GM18951 (cell line): ENCODE results near the gene ATL3.
"Not testable (repeated sequence)": the region's sequence is repeated elsewhere in the genome, so short reads cannot be mapped to it uniquely, and the experiment has no call there.

Experiments
- POLR2A ChIP-seq: IDR thresholded peaks from 4 replicates; pipeline ENCODE4 v1.6.1; 2011; ENCODE audit warnings: mild to moderate bottlenecking; ENCODE audit not compliant: insufficient read length, insufficient read depth; ENCODE audit errors: extremely low read depth
- in situ Hi-C: fragments of 300-500 bp; cut with MboI; formaldehyde crosslinking; loops from one replicate; pipeline ENCODE4 v1.12.0; 2022; ENCODE audit warnings: low sequenced_read_pairs, mixed read lengths, inconsistent platforms; ENCODE audit not compliant: unreplicated experiment

Gene ATL3

DNA sequence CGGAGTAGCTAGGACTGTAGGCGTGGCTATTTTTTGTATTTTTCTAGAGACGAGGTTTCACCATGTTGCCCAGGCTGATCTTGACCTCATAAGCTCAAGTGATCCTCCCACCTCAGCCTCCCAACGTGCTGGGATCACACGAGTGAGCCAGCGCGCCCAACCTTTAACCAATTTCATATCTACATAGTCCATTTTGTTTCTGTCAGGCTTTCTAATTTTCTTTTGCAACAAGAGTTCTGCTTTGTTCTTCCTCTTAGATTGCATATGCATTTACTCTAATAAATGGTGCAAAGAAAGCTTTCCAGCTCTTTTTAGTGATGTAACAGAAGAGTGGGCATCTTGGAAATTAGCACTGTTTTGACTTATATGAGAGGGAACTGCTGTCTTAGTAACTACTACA is 23.4 kb upstream of the ATL3 start:
- in situ Hi-C loops = no loop called here
- no peak for TF ChIP-seq POLR2A

DNA sequence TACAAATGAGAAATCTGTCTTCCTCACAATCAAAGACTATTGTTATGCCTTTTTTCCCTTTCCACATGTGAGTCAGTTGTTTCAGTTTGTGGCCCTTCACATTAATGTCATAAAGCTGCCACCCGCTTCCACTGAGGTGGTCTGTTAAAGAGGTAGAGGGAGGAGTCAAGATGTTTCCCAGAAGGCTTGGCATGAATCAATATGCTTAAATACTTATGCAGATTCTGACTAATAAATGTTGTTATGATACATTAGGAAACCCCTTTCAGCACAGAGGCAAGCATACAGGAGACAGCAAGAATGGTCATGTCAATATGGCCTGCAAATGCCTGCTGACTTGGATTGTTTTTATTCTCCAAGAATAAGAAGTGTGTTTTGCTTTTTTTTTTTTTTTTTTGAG is 16.7 kb upstream of the ATL3 start:
- in situ Hi-C loops = no loop called here
- TF ChIP-seq POLR2A = no peak

DNA sequence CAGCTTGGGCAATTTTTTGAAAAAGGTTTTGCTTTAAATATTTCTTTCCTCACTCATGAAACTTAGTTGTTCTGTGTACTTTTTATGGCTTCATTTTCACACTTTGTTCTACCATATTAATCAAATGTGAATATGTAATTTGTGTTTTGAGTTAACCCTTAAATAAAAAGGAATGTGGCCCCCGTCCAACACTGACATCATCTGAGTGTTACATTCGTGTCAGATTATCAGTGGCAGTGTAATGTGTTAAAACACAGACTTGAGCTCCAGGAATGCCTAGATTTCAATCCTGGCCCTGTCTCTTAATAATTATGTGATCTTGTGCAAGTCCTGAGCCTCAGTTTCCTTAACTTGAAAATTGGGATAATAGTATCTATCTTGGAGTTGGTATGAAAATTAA is 15.8 kb upstream of the ATL3 start:
- no peak for TF ChIP-seq POLR2A
- in situ Hi-C loops = no loop called here

DNA sequence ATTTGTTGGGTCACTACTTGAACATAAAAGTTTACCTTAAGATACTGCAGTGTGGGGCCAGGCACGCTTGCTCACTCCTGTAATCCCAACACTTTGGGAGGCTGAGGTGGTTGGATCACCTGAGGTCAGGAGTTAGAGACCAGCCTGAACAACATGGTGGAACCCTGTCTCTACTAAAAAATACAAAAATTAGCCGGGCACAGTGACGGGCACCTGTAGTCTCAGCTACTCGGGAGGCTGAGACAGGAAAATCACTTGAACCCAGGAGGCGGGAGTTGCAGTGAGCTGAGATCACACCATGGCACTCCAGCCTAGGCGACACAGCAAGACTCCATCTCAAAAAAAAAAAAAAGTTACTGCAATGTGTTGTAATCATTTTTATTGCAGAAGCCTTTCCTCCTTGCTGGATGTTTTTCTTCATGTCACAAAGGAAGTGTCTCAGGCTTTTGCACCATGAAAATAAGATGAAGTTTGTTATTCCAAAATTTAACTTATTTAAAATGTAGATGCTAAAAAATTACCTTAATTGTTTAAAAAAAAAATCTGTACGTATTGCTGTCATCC is 14.1 kb upstream of the ATL3 start:
- in situ Hi-C loops = not testable (repeated sequence)

DNA sequence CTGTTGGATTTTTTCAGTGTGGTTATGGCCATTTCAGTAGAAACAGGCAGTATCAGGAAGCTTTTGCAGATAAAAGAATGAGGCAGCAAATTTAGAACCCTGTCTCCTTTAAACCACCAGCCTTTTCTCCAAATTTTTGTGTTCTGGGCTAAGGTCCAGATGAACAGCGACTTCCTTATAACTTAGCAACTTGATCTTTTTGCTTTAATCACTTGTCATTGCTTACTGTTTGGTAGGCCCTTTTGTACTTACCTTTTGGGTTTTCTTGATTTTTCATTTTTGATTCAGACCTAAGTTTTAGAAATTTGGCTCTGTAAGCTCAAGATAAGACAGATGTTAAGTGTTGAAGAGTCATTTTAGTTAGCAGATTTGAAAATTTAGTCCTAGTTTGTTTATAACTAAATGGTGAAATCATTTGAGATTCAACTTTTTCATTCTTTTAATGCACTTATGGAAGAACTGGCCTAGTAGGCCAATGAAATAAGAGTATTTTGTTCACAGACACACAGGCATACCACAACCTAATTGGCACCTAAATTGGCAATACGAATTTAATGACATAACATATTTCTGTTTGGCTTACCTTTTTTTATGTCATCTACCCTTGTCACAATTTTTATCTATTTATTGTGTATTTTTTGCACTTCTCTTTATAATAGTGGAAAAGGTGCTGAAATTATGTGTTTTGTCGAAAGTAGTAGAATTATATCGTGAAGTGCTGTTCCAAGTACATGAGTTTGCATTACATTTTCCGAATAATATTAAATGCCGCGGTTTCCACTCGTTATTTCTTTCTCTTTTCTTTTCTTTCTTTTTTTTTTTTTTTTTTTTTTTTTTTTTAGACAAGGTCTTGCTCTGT is 12.2 kb upstream of the ATL3 start:
- in situ Hi-C loops = no loop called here

DNA sequence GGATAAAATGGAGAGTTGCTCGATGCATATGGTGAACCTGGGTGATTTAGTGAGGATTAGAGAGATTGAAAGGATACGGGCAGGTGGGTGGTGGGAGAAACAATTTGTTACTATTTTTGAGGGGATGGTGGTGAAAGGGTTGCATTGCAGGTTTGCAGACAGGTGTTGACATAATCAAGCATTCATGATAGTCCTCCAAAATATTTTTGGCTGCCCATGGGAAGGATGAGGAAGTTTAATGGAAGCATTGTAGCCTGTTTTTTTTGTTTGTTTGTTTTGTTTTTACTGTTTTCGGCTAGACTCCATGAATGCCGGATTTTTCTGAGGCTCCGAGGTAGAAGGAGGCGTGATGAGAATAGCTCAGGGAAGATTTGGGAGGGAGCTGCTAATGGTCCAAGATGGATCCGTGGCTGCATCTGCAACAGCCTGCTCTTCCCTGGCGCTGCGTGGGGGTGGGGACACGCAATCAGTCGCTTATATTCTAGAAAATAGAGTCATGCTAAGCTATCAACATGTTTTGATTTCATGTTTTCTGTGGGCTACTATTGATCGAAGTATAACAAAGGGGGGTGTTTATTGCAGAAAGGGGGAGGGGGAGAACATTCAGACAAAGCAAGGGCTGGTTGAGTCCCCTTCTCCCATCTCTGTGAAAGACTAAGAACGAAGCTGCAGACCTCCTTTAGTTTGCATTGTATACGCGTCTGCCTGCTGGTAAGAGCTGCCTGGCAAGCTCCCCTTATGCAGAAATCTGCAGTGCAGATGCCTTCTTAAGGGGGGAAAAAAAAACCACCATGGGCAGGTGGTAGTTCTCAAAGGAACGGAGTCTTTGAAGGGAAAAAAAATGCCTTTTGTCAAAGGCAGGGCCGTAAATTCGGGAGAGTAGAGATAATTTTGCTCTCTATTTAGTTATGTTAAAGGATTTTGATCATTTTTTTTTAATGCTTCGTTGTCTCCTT is 11.2 kb upstream of the ATL3 start:
- TF ChIP-seq POLR2A = no peak
- in situ Hi-C loops = no loop called here

More for the DNA sequence above, 12.2 kb upstream of the ATL3 start:
- TF ChIP-seq POLR2A = no peak

DNA sequence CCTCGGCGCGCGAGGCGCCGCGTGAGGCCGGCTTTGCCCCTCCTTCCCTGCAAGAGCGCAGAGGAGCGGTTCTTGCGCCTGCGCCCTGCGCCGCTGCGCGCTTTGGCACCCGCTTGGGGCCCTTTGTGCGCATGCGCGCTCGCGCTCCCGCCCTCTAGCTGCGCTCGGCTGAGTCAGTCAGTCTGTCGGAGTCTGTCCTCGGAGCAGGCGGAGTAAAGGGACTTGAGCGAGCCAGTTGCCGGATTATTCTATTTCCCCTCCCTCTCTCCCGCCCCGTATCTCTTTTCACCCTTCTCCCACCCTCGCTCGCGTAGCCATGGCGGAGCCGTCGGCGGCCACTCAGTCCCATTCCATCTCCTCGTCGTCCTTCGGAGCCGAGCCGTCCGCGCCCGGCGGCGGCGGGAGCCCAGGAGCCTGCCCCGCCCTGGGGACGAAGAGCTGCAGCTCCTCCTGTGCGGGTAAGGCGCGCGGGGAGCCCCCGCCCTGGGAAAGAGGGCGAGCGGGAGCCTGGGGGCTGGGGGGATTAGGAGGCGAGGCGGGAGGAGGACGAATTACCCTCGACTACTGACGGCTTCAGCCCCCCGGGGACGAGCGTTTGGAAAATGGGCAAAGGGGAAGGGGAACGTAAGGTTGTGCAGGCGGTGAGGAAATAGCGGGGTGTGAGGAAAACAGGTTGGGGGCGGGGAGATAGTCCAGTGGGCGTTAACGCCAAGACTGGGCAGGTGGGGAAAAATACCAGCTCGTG is 10.3 kb upstream of the ATL3 start, which contains the start of gene RTN3:
RTN3 (plus strand) TSS at position 180 of the 745 bp plus-strand sequence; CDS start at position 317, 137 bp downstream.
- in situ Hi-C loops = no loop called here
- peak; percentile 97 for TF ChIP-seq POLR2A

DNA sequence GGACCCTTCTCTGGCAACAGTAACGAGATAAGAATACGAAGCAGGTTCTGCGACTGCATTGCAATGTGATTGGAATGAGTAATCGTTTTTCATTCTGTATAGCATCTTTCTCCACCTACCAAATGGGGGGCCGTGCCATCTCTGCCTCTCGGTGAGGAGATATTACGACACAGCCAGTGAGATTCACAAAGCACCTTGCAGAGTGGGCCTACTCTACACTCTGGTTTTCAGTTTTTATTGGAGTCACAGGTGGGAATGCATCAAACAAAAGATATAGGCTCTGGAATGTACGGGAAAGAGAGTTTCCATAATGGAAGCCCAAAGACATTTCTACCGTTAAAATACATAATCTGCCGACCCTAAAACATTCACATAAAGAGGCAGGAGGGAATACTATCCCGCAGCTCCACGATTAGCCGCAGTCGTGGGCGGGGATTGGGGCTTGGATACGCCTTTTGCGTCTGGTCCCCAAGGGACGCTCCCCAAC is 9.7 kb upstream of the ATL3 start:
- in situ Hi-C loops = no loop called here
- TF ChIP-seq POLR2A = no peak

DNA sequence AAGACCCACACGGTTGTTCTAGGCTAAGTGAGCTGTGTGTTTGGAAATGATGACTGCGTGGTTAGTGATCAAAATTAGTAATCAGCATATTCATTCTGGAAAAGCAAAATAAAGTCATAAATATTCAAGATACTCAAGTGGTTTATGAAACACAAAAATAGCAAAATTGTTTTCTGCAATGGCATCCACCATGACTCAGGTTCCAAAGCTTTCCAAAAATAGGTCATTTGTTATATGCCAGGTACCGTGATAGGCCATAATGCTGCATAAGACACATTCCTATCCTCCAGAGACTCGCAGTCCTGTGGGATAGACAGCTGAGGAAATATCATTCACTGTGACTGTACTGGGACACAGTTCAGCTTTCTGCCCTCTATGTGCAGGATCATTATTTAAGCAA is 2.4 kb upstream of the ATL3 start:
- in situ Hi-C loops = no loop called here
- TF ChIP-seq POLR2A = no peak

DNA sequence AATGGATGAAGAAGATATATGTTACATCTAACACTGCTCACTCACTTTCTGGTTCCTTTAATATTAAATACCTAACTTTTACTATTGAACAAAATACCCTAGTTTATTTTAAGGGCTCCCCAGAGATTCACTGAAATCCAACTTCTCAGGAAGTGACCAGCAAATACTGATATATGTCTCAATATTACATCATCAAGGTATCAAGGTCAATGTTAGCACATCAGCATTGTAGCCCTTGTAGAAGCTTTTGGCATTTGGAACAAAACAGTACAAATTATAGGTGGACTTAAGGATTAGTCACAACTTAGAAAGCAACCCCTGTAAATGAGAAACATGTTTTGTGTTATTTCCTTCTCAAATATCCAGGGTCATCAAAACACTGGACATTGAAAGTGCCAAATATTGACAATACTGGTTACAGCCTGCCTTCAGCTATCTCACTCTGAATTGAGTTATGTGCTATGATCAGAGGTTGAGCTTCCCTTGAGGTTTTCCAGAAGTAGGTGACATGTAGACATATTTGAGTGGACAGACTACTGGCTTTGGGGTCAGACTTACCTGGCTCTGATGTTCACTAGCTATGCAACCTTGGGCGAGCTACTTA is 1.9 kb upstream of the ATL3 start:
- TF ChIP-seq POLR2A = no peak
- in situ Hi-C loops = no loop called here

DNA sequence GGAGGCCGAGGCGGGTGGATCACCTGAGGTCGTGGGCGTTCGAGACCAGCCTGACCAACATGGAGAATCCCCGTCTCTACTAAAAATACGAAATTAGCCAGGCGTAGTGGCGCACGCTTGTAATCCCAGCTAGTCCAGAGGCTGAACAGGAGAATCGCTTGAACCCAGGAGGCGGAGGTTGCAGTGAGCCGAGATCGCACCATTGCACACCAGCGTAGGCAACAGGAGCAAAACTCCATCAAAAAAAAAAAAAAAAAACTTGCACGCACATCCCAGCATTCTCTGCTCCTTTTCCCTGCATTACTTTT is 934 bp upstream of the ATL3 start:
- TF ChIP-seq POLR2A = no peak
- in situ Hi-C loops = no loop called here

DNA sequence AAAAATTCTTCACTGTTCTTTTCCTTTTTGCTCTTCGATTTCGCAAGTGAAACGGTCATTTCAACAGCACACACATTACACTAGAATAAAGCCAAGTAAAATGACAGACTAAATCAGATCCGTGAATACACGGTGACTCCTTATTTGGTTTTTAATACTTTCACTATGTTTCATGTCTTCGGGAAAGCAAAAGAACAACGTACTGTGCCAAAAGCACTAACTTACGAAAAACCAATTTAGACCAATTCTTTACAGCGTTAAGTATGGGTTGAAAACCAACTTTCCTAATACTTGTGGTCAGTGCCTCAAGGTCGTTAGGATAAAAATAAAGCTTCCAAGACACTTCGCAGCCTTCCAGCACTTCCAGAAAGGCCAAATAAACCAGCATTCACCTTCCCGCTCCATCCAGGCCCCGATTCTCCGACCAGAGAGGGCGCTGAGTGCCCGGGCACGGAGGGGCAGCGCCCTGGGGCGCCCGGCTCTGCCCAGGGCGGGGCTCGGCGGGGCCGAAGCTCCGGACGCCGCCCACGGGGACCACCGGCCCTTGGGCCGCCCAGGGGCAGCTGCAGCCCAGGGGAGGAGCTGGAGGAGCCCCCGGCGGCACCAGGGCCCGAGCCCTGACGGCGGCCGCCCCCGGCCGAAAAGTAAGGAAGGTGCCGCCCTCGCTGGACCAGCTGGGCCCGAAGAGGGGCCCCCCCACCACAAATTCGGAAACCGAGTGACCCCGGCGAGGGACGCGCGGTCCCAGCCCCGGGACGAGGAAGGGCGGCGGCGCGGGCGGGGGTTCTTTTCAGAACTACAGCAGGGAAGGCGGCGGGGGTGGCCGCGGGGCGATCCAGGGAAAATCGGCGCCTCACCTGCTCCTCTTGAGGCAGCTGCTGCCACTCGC is 499 bp downstream of the ATL3 start:
- in situ Hi-C loops = no loop called here
- TF ChIP-seq POLR2A = no peak

DNA sequence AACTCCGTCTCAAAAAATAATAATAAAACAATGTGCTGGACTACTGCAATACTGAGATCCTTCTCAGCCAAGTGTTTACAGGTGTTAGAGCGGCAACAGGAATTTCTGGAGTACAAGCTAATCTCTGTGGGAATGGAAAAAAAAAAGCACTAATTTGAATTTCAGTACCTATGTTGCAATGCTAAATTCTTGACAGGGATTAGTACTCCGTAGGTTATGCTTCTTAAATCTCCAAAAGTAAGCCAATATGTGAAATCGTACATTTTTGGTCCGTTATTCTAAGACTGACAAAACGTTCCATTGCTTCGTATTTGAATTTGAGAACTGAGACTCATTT is 1.1 kb downstream of the ATL3 start:
- no peak for TF ChIP-seq POLR2A
- in situ Hi-C loops = no loop called here
